H9 (cell line): ENCODE results near the gene ITPR1. TPM values are rescaled to one million over a fixed set of nuclear protein-coding genes. Genes with fewer than 3 reads are reported as not detected.

Source experiments
- DNase-seq: peaks from one replicate; pipeline ENCODE4 v3.0.0-alpha.2; 2017
- H2AFZ ChIP-seq: one replicate; pipeline ENCODE4 v1.6.1; 2013; ENCODE audit warnings: mild to moderate bottlenecking, low read length, control low read depth, moderate library complexity
- H2AK5ac ChIP-seq: 2 replicates; pipeline ENCODE4 v1.6.1; 2013; ENCODE audit warnings: low read length, control low read depth, mixed read lengths; ENCODE audit not compliant: insufficient read length
- H2BK120ac ChIP-seq: one replicate; pipeline ENCODE4 v1.6.1; 2013; ENCODE audit warnings: low read depth, mild to moderate bottlenecking, low read length, control low read depth, inconsistent platforms; ENCODE audit not compliant: poor library complexity, severe bottlenecking
- H2BK12ac ChIP-seq: 2 replicates; pipeline ENCODE4 v1.6.1; 2013; ENCODE audit warnings: low read length, control low read depth, mixed read lengths, low read depth; ENCODE audit not compliant: insufficient read length
- H2BK15ac ChIP-seq: 2 replicates; pipeline ENCODE4 v1.6.1; 2013; ENCODE audit warnings: low read depth, low read length, control low read depth
- H2BK20ac ChIP-seq: one replicate; pipeline ENCODE4 v1.6.1; 2013; ENCODE audit warnings: low read depth, mild to moderate bottlenecking, low read length, control low read depth, inconsistent platforms; ENCODE audit not compliant: poor library complexity, severe bottlenecking
- H2BK5ac ChIP-seq: 2 replicates; pipeline ENCODE4 v1.6.1; 2013; ENCODE audit warnings: low read length, control low read depth, mixed read lengths; ENCODE audit not compliant: insufficient read length
- H3K14ac ChIP-seq: 2 replicates; pipeline ENCODE4 v1.6.1; 2013; ENCODE audit warnings: low read length, control low read depth; ENCODE audit not compliant: insufficient read depth
- H3K18ac ChIP-seq: 2 replicates; pipeline ENCODE4 v1.6.1; 2013; ENCODE audit warnings: low read depth, mild to moderate bottlenecking, mixed read lengths, low read length, control low read depth; ENCODE audit not compliant: insufficient read length
- H3K23ac ChIP-seq: 2 replicates; pipeline ENCODE4 v1.6.1; 2013; ENCODE audit warnings: low read length, control low read depth, mixed read lengths, low read depth; ENCODE audit not compliant: insufficient read length
- H3K23me2 ChIP-seq: 2 replicates; pipeline ENCODE4 v1.6.1; 2013; ENCODE audit warnings: low read depth, mild to moderate bottlenecking, mixed read lengths, low read length, control low read depth; ENCODE audit not compliant: insufficient read length, poor library complexity, severe bottlenecking
- H3K27ac ChIP-seq: 2 replicates; pipeline ENCODE4 v1.5.1; 2013; ENCODE audit warnings: low read length, control low read depth, mixed read lengths, low read depth; ENCODE audit not compliant: insufficient read length
- H3K27me3 ChIP-seq: 2 replicates; pipeline ENCODE4 v1.6.1; 2013; ENCODE audit warnings: low read length, control low read depth, inconsistent platforms; ENCODE audit not compliant: insufficient read depth
- H3K4ac ChIP-seq: 2 replicates; pipeline ENCODE4 v1.6.1; 2013; ENCODE audit warnings: low read depth, mild to moderate bottlenecking, control low read depth, inconsistent platforms, low read length, moderate library complexity
- H3K4me1 ChIP-seq: 2 replicates; pipeline ENCODE4 v1.6.1; 2013; ENCODE audit warnings: low read length, control low read depth, inconsistent platforms; ENCODE audit not compliant: insufficient read depth
- H3K4me2 ChIP-seq: 2 replicates; pipeline ENCODE4 v1.6.1; 2013; ENCODE audit warnings: low read length, control low read depth, mixed read lengths; ENCODE audit not compliant: insufficient read length, insufficient read depth
- H3K56ac ChIP-seq: 2 replicates; pipeline ENCODE4 v1.6.1; 2013; ENCODE audit warnings: low read depth, mild to moderate bottlenecking, mixed read lengths, low read length, control low read depth; ENCODE audit not compliant: insufficient read length
- H3K79me1 ChIP-seq: 2 replicates; pipeline ENCODE4 v1.6.1; 2013; ENCODE audit warnings: low read depth, mild to moderate bottlenecking, moderate library complexity, low read length, control low read depth, inconsistent platforms; ENCODE audit not compliant: insufficient read depth, poor library complexity, severe bottlenecking
- H3K79me2 ChIP-seq: 2 replicates; pipeline ENCODE4 v1.6.1; 2013; ENCODE audit warnings: low read length, control low read depth, inconsistent platforms; ENCODE audit not compliant: insufficient read depth
- H3K9ac ChIP-seq: 2 replicates; pipeline ENCODE4 v1.6.1; 2013; ENCODE audit warnings: low read length, control low read depth, mixed read lengths; ENCODE audit not compliant: insufficient read length; ENCODE audit errors: extremely low read depth
- H3K9me3 ChIP-seq: one replicate; pipeline ENCODE4 v1.6.1; 2013; ENCODE audit warnings: low read depth, low read length, inconsistent platforms; ENCODE audit not compliant: control insufficient read depth
- H3T11ph ChIP-seq: one replicate; pipeline ENCODE4 v1.6.1; 2013; ENCODE audit warnings: mild to moderate bottlenecking, low read length, control low read depth, inconsistent platforms
- H4K20me1 ChIP-seq: one replicate; pipeline ENCODE4 v1.6.1; 2013; ENCODE audit not compliant: control insufficient read depth, insufficient read length, insufficient read depth
- H4K5ac ChIP-seq: 2 replicates; pipeline ENCODE4 v1.6.1; 2013; ENCODE audit warnings: low read depth, mild to moderate bottlenecking, mixed read lengths, low read length, control low read depth; ENCODE audit not compliant: insufficient read length
- H4K8ac ChIP-seq: replicated peaks from 2 replicates; pipeline ENCODE4 v1.6.1; 2013; ENCODE audit warnings: low read length, control low read depth, mixed read lengths, low read depth; ENCODE audit not compliant: insufficient read length
- H4K91ac ChIP-seq: 2 replicates; pipeline ENCODE4 v1.6.1; 2013; ENCODE audit warnings: low read depth, mild to moderate bottlenecking, moderate library complexity, mixed read lengths, low read length, control low read depth; ENCODE audit not compliant: insufficient read length
- H3K27ac Mint-ChIP-seq, 3 experiments: 2 replicates in 2 of 3; 3 replicates in 1 of 3; pipeline ENCODE4 v1.8.0; 2020 to 2021; ENCODE audit warnings: mixed read lengths in 3 of 3, mild to moderate bottlenecking in 1 of 3, moderate library complexity in 1 of 3
- H3K27me3 Mint-ChIP-seq: 2 replicates; pipeline ENCODE4 v1.8.0; 2021; ENCODE audit warnings: low read depth, mild to moderate bottlenecking, moderate library complexity, mixed read lengths
- H3K36me3 Mint-ChIP-seq, 3 experiments: 2 replicates in 2 of 3; 3 replicates in 1 of 3; pipeline ENCODE4 v1.8.0; 2020 to 2021; ENCODE audit warnings: low read depth in 3 of 3, mixed read lengths in 3 of 3; ENCODE audit not compliant: insufficient read depth in 1 of 3
- H3K4me1 Mint-ChIP-seq, 2 experiments: 2 replicates each; pipeline ENCODE4 v1.8.0; 2020; ENCODE audit warnings: mixed read lengths in 2 of 2
- H3K4me3 Mint-ChIP-seq, 2 experiments: 2 replicates in 1 of 2; 3 replicates in 1 of 2; pipeline ENCODE4 v1.8.0; 2020 to 2021; ENCODE audit warnings: mild to moderate bottlenecking in 2 of 2, mixed read lengths in 2 of 2, moderate library complexity in 1 of 2
- H3K9me3 Mint-ChIP-seq, 2 experiments: 2 replicates in 1 of 2; 3 replicates in 1 of 2; pipeline ENCODE4 v1.8.0; 2020; ENCODE audit warnings: mild to moderate bottlenecking in 2 of 2, mixed read lengths in 2 of 2, moderate library complexity in 1 of 2
- WGBS: extraction: QIAGEN DNeasy Blood & Tissue Kit; methylation state at CpG from one replicate; pipeline ENCODE4 v1.1.7; 2013; ENCODE audit warnings: missing lambda C conversion rate, low lambda C conversion rate, mixed read lengths; ENCODE audit not compliant: insufficient read length; ENCODE audit errors: extremely low coverage; 5-methylcytosine and 5-hydroxymethylcytosine counted together
- total RNA-seq: library from RNA; stranded (reverse); gene quantifications from 2 replicates; pipeline ENCODE4 v1.2.1, GENCODE V29; 2021
- TF ChIP-seq, protein P1 (sequence below): fragments of 200-600 bp; sonication (generic); conservative IDR thresholded peaks from 3 replicates; pipeline ENCODE4 v1.8.0; 2021; ENCODE audit warnings: antibody characterized with exemption, mild to moderate bottlenecking

ITPR1 gene
- total RNA-seq, 1 experiment from 2014 or later = 4.2 TPM

DNA sequence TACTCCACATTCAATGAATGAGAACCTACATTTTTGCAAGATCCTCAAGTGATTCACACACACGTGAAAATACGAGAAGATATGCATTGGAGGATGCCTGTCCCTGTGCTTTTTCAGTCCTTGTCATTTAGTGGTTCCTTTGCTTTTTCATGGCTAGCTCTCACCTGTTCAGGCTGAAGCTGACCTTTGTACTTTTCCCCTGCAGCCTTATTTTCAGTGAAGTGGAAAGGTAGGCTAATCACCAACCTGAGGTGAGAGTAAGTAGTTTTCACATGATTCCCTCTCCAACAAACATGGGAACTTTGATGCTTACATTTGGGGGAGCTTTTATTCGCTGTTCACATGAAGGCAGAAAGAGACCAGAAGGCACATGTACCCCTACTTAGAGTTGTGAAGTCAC lies 8.3 kb downstream of the ITPR1 start:
- Histone ChIP-seq H3K79me2 (no peaks in the 10 kb centered on the region), H4K20me1 (no peaks in the 10 kb centered on the region), H2BK20ac (no peak overlapping the region), H2BK5ac (no peak overlapping the region), H3K23ac (no peak overlapping the region), H3K4ac (no peak overlapping the region), H3K9me3 (no peaks in the 10 kb centered on the region), H3K79me1 (no peaks in the 10 kb centered on the region), H3K56ac (no peak overlapping the region), H2BK12ac (no peak overlapping the region), H2BK120ac (no peak overlapping the region), H3K4me2 (no peak overlapping the region), H2AFZ (no peak overlapping the region), H3K18ac (no peak overlapping the region), H4K8ac (no peak overlapping the region), H4K91ac (no peak overlapping the region), H3K4me1 (no peaks in the 10 kb centered on the region), H2BK15ac (no peak overlapping the region), H3K27me3 (no peaks in the 10 kb centered on the region), H3K27ac (no peak overlapping the region), H3K23me2 (no peaks in the 10 kb centered on the region), H3T11ph (no peak overlapping the region), H3K14ac (no peak overlapping the region), H3K9ac (no peak overlapping the region), H2AK5ac (no peak overlapping the region), H4K5ac (no peak overlapping the region)
- Mint-ChIP-seq H3K4me1 (peaks cover 0 to 10% of the 10 kb centered on the region in 2 experiments; a peak in 1 of 4 replicates), H3K9me3 (no peaks in the 10 kb centered on the region), H3K4me3 (no peak overlapping the region), H3K27ac (no peak overlapping the region; a peak in 1 of 7 replicates), H3K27me3 (no peaks in the 10 kb centered on the region; the same call in none of the 2 replicates), H3K36me3 (no peaks in the 10 kb centered on the region)
- TF ChIP-seq, protein P1, sequence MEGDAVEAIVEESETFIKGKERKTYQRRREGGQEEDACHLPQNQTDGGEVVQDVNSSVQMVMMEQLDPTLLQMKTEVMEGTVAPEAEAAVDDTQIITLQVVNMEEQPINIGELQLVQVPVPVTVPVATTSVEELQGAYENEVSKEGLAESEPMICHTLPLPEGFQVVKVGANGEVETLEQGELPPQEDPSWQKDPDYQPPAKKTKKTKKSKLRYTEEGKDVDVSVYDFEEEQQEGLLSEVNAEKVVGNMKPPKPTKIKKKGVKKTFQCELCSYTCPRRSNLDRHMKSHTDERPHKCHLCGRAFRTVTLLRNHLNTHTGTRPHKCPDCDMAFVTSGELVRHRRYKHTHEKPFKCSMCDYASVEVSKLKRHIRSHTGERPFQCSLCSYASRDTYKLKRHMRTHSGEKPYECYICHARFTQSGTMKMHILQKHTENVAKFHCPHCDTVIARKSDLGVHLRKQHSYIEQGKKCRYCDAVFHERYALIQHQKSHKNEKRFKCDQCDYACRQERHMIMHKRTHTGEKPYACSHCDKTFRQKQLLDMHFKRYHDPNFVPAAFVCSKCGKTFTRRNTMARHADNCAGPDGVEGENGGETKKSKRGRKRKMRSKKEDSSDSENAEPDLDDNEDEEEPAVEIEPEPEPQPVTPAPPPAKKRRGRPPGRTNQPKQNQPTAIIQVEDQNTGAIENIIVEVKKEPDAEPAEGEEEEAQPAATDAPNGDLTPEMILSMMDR = no peak
- no CpG with 5 or more reads among the region's 3 CpGs for WGBS
- no peak for DNase-seq
